GM19438 (cell line): ENCODE data around the gene SPATA31C2.
"Not testable (repeated sequence)": the region's sequence is repeated elsewhere in the genome, so short reads cannot be mapped to it uniquely, and the experiment has no call there.

Source experiments
- ATAC-seq: cut with Tn5 transposase; IDR thresholded peaks from one replicate; pipeline ENCODE4 v1.9.1; 2021; ENCODE audit warnings: low read depth; ENCODE audit not compliant: unreplicated experiment

The SPATA31C2 gene

GRCh38 chr9:88127700-88128300, 10.5 kb downstream of the SPATA31C2 start:
- ATAC-seq, result not testable (repeated sequence)

GRCh38 chr9:88123413-88123812, 14.9 kb downstream of the SPATA31C2 start:
- ATAC-seq, result not testable (repeated sequence)

GRCh38 chr9:88118121-88118520, 20.2 kb downstream of the SPATA31C2 start:
- ATAC-seq, result not testable (repeated sequence)

GRCh38 chr9:88114968-88115612, 23.2 kb downstream of the SPATA31C2 start:
- ATAC-seq, result not testable (repeated sequence)

- not testable (repeated sequence) for ATAC-seq
These were observed 23.9 kb downstream of the SPATA31C2 start for GRCh38 chr9:88114283-88114967.

GRCh38 chr9:88113156-88114130, 24.8 kb downstream of the SPATA31C2 start:
- ATAC-seq, result not testable (repeated sequence)

GRCh38 chr9:88110026-88110425, 28.2 kb downstream of the SPATA31C2 start:
- ATAC-seq, result no peak

- no peak for ATAC-seq
These were observed 29.5 kb downstream of the SPATA31C2 start for GRCh38 chr9:88108779-88109178.

- no peak for ATAC-seq
These were observed 31.8 kb downstream of the SPATA31C2 start for GRCh38 chr9:88106492-88106891.

- no peak for ATAC-seq
These were observed 45.4 kb downstream of the SPATA31C2 start for GRCh38 chr9:88092797-88093331.

- no peak for ATAC-seq
These were observed 48.1 kb downstream of the SPATA31C2 start for GRCh38 chr9:88090151-88090581.

- no peak for ATAC-seq
These were observed 50.4 kb downstream of the SPATA31C2 start for GRCh38 chr9:88087906-88088305.

GRCh38 chr9:88085476-88085875, 52.8 kb downstream of the SPATA31C2 start:
- ATAC-seq, result no peak

- no peak for ATAC-seq
These were observed 53.7 kb downstream of the SPATA31C2 start for GRCh38 chr9:88084357-88085183.
